Breast epithelium (tissue), 3 donors: Measurements from ENCODE around the gene ARPC5L.

Experiments
- POLR2AphosphoS5 ChIP-seq, 3 donors: sonication (generic); formaldehyde crosslinking; IDR thresholded peaks; one replicate each; pipeline ENCODE4 v1.6.1; 2017; ENCODE audit warnings: antibody characterized with exemption in 3 of 3
- TF ChIP-seq, protein P1 (sequence below), 3 donors: fragments of 450-650 bp; IDR thresholded peaks; one replicate each; pipeline ENCODE4 v1.5.1; 2016 to 2017; ENCODE audit warnings: antibody characterized with exemption in 3 of 3, mild to moderate bottlenecking in 3 of 3, moderate library complexity in 3 of 3

DNA sequence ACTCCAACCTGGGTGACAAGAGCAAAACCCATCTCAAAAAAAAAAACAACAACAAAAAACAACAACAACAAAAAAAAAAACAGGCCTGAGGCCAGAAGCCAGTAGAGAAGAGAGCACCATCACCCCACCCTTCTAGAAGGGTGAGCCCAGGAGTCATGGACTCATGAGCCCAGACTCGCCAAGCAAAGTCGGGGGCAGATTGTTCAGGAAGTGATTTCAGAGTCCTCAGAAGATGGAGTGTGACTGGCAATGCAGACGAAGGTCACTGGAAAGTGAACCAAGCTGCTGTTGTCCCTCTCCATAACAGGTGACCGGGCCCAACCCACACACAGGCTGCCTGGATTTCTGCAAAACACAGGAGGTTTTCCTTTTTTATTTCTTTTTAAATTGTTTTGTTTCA lies 17.6 kb upstream of the ARPC5L start:
- TF ChIP-seq, protein P1, sequence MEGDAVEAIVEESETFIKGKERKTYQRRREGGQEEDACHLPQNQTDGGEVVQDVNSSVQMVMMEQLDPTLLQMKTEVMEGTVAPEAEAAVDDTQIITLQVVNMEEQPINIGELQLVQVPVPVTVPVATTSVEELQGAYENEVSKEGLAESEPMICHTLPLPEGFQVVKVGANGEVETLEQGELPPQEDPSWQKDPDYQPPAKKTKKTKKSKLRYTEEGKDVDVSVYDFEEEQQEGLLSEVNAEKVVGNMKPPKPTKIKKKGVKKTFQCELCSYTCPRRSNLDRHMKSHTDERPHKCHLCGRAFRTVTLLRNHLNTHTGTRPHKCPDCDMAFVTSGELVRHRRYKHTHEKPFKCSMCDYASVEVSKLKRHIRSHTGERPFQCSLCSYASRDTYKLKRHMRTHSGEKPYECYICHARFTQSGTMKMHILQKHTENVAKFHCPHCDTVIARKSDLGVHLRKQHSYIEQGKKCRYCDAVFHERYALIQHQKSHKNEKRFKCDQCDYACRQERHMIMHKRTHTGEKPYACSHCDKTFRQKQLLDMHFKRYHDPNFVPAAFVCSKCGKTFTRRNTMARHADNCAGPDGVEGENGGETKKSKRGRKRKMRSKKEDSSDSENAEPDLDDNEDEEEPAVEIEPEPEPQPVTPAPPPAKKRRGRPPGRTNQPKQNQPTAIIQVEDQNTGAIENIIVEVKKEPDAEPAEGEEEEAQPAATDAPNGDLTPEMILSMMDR (IDR thresholded peaks at IDR 0.05) = no peak
- TF ChIP-seq POLR2AphosphoS5 (IDR thresholded peaks at IDR 0.05) = no peak
